ENCODE measurements around the gene GRID1.
A peak's percentile ranks its signal among the peaks of the same experiment; 100 is the strongest.

GRID1 gene

GRCh38 chr10:85642421-85643170 is 724.0 kb downstream of the GRID1 start (continued):
- TF ChIP-seq ZNF311 (tag by site-specific recombination; IDR thresholded peaks at IDR 0.05; ENCODE audit: borderline replicate concordance) (no peak), HOXC10 (CRISPR knock-in tag; IDR thresholded peaks at IDR 0.05) (no peak), ZNF324 (tag by site-specific recombination; IDR thresholded peaks at IDR 0.05) (peak; percentile 73; the same call in 1 of the 2 replicates), PRDM1 (tag by site-specific recombination; IDR thresholded peaks at IDR 0.05) (peak; percentile 53), ZNF776 (tag by site-specific recombination; IDR thresholded peaks at IDR 0.05; ENCODE audit: borderline replicate concordance) (no peak), ZNF394 (tag by site-specific recombination; IDR thresholded peaks at IDR 0.05; ENCODE audit: borderline replicate concordance) (peak; percentile 98), ZNF624 (tag by site-specific recombination; IDR thresholded peaks at IDR 0.05) (no peak), ZNF692 (tag by site-specific recombination; IDR thresholded peaks at IDR 0.05) (peak; percentile 60), GLI2 (tag by site-specific recombination; IDR thresholded peaks at IDR 0.05; ENCODE audit: borderline replicate concordance, low read depth) (peak; percentile 95), SCRT1 (tag by site-specific recombination; IDR thresholded peaks at IDR 0.05; ENCODE audit: borderline replicate concordance) (no peak), TCF7L2 (IDR thresholded peaks at IDR 0.05; ENCODE audit: borderline replicate concordance, low read depth, low read length) (peak; percentile 66), ZBTB44 (tag by site-specific recombination; IDR thresholded peaks at IDR 0.05) (0 out of 2 replicates have a peak, but pooled peaks have one; percentile 34), ZSCAN5A (tag by site-specific recombination; IDR thresholded peaks at IDR 0.05) (no peak), ZNF747 (tag by site-specific recombination; IDR thresholded peaks at IDR 0.05) (no peak), ZNF341 (tag by site-specific recombination; IDR thresholded peaks at IDR 0.05; ENCODE audit: low read depth) (0 out of 2 replicates have a peak, but pooled peaks have one; percentile 26), ZNF433 (tag by site-specific recombination; IDR thresholded peaks at IDR 0.05; ENCODE audit: low read depth) (no peak), ZSCAN23 (tag by site-specific recombination; IDR thresholded peaks at IDR 0.05) (peak; percentile 83; the same call in 1 of the 2 replicates), FEZF1 (tag by site-specific recombination; IDR thresholded peaks at IDR 0.05) (peak; percentile 89), ZNF398 (tag by site-specific recombination; IDR thresholded peaks at IDR 0.05) (peak; percentile 53), ZNF221 (tag by site-specific recombination; IDR thresholded peaks at IDR 0.05; ENCODE audit: borderline replicate concordance) (0 out of 2 replicates have a peak, but pooled peaks have one; percentile 39), PRDM6 (tag by site-specific recombination; IDR thresholded peaks at IDR 0.05) (peak; percentile 82), SP7 (tag by site-specific recombination; IDR thresholded peaks at IDR 0.05) (peak; percentile 99), ZBTB6 (tag by site-specific recombination; IDR thresholded peaks at IDR 0.05) (peak; percentile 83; the same call in 1 of the 2 replicates), ZNF2 (tag by site-specific recombination; IDR thresholded peaks at IDR 0.05) (peak; percentile 74; the same call in 1 of the 2 replicates), INSM2 (tag by site-specific recombination; IDR thresholded peaks at IDR 0.05) (peak; percentile 100), ATF2 (tag by site-specific recombination; IDR thresholded peaks at IDR 0.05; ENCODE audit: low read depth) (peak; percentile 88)
